GM12872 (cell line): ENCODE measurements around the gene DEFB128.

Source experiments
- CTCF ChIP-seq: IDR thresholded peaks from 3 replicates; pipeline ENCODE4 v1.5.1; 2011; ENCODE audit warnings: low read depth, mild to moderate bottlenecking, low read length, moderate library complexity; ENCODE audit not compliant: insufficient read depth

DEFB128 gene

GRCh38 chr20:189611-190010 is at the start of gene DEFB128:
Gene DEFB128 (minus strand): TSS chr20:189711. CDS start chr20:189623, 88 bp downstream.
- TF ChIP-seq CTCF, result no peak

GRCh38 chr20:237929-238328 is 48.4 kb upstream of the DEFB128 start:
- TF ChIP-seq CTCF, result no peak

- no peak for TF ChIP-seq CTCF
Measured at GRCh38 chr20:237489-237888, 48.0 kb upstream of the DEFB128 start.

GRCh38 chr20:235891-236290 is 46.4 kb upstream of the DEFB128 start:
- no peak for TF ChIP-seq CTCF

- TF ChIP-seq CTCF, result no peak
Measured at GRCh38 chr20:227439-228105, 38.1 kb upstream of the DEFB128 start.

- no peak for TF ChIP-seq CTCF
Measured at GRCh38 chr20:226958-227357, 37.4 kb upstream of the DEFB128 start, which contains the start of gene DEFB129. Gene DEFB129 (plus strand): TSS chr20:227258. CDS start chr20:227289, 31 bp downstream.

GRCh38 chr20:221258-221830 is 31.8 kb upstream of the DEFB128 start:
- no peak for TF ChIP-seq CTCF
